ENCODE measurements around the gene RAB5IF.

The RAB5IF gene

DNA sequence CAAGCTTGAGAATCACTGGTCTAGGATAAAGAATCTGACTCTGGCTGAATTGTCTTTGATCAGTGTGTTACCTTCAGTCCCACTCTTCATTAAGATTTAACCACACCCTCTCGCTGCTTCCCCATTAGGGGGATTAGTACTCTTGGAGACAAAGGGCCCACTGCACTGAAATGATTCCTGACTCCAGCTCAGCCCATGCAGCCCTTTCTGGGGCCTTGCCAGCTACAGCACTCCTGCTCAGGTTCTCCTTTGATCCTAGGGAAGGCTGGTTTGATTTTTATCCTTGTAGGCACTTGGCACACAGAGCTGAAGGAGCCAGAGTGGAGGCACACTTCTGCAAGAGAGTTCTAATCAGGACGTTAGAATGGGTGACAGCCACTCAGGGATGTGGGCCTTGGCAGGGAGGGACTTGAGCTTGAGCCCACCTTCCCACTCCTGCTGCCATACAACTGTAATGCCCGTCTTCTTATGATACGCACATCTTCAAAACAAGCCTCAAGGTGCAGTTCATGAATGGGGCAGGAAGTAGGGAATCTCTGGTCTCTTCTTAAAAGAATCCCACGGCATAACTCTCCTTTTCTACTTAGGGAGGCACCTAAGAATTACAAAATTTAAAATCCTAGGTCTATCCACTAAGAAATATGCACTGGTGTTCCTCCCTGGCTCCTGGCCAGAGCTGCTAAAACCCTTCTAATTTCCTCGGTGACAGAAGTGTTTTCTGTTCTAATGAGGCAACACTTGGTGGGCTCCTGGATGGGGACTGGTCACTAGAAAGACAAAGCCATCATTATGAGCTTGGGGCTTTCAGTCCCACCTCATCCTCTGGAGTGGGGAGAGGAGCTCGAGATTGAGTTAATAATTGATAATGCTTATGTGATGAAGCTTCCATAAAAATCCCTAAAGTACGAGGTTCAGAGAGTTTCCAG, 41.9 kb downstream of the RAB5IF start:
- Histone ChIP-seq H3K9ac (ENCODE audit: low read length) (no peak overlapping the region), H3K4me3 (ENCODE audit: low read length) (no peak overlapping the region), H3K36me3 (ENCODE audit: control insufficient read depth, insufficient read depth, low read length, severe bottlenecking) (no peaks in the 10 kb centered on the region), H3K27me3 (replicated peaks; ENCODE audit: control insufficient read depth, insufficient read depth, low read length) (no peaks in the 10 kb centered on the region), H3K4me1 (ENCODE audit: control insufficient read depth, insufficient read depth, low read length) (no peaks in the 10 kb centered on the region), H3K9me3 (ENCODE audit: control insufficient read depth, low read length) (no peaks in the 10 kb centered on the region)
- no peak for DNase-seq (ENCODE audit: low read depth)

DNA sequence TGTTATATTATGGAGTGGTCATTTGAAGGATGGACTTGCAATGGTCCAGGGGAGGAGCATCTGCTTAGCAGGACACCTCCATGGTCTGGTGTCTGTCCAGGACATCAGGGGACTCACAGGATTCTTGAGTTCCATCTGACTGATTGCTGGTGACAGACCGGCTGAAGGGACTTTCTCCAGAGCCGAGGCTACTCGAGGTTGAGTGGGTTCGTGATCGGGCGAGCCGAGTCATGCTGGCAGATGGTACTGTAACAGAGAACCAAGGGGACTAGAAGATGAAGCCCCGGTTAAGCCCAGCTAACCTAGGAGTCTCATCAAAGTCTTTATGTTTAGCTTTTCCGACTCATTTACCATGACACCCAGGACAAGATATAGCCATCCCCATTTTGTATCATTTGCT, 47.9 kb downstream of the RAB5IF start:
- H3K9me3 ChIP-seq (ENCODE audit: control insufficient read depth, low read length) = no peaks in the 10 kb centered on the region
- no peaks in the 10 kb centered on the region for H3K27me3 ChIP-seq (replicated peaks; ENCODE audit: control insufficient read depth, insufficient read depth, low read length)
- H3K4me3 ChIP-seq (ENCODE audit: low read length) = no peak overlapping the region
- no peak for DNase-seq (ENCODE audit: low read depth)
- no peak overlapping the region for H3K9ac ChIP-seq (ENCODE audit: low read length)
- no peaks in the 10 kb centered on the region for H3K4me1 ChIP-seq (ENCODE audit: control insufficient read depth, insufficient read depth, low read length)
- H3K36me3 ChIP-seq (ENCODE audit: control insufficient read depth, insufficient read depth, low read length, severe bottlenecking) = peaks cover 17% of the 10 kb centered on the region

DNA sequence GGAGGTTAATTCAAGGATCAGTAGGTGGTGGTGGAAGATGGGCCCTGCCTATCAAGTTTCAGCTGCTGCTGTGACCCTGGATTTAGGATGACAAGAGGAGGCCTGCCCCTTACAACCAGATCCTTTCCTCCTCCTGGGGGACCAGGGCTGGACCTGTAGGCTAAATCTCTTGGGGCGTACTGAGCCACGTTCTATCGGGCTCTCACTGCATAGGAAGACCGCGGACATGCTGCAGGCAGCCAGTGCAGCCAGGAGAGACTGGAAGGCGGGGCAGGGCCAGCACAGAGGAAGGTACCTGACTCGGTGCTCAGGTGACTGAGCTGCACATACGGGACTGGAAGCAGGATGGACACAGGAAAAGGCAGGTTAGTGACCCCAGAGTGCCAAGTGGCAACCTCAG, 48.9 kb downstream of the RAB5IF start:
- Histone ChIP-seq H3K27me3 (replicated peaks; ENCODE audit: control insufficient read depth, insufficient read depth, low read length) (no peaks in the 10 kb centered on the region), H3K4me3 (ENCODE audit: low read length) (no peak overlapping the region), H3K9me3 (ENCODE audit: control insufficient read depth, low read length) (no peaks in the 10 kb centered on the region), H3K36me3 (ENCODE audit: control insufficient read depth, insufficient read depth, low read length, severe bottlenecking) (peaks cover 17% of the 10 kb centered on the region), H3K9ac (ENCODE audit: low read length) (no peak overlapping the region), H3K4me1 (ENCODE audit: control insufficient read depth, insufficient read depth, low read length) (no peaks in the 10 kb centered on the region)
- no peak for DNase-seq (ENCODE audit: low read depth)

GRCh38 chr20:36655004-36655403, 49.4 kb downstream of the RAB5IF start:
- Histone ChIP-seq H3K9ac (ENCODE audit: low read length) (no peak overlapping the region), H3K4me1 (ENCODE audit: control insufficient read depth, insufficient read depth, low read length) (no peaks in the 10 kb centered on the region), H3K4me3 (ENCODE audit: low read length) (no peak overlapping the region), H3K27me3 (replicated peaks; ENCODE audit: control insufficient read depth, insufficient read depth, low read length) (no peaks in the 10 kb centered on the region), H3K9me3 (ENCODE audit: control insufficient read depth, low read length) (no peaks in the 10 kb centered on the region), H3K36me3 (ENCODE audit: control insufficient read depth, insufficient read depth, low read length, severe bottlenecking) (peaks cover 17% of the 10 kb centered on the region)
- DNase-seq (ENCODE audit: low read depth) = no peak

- no peaks in the 10 kb centered on the region for H3K27me3 ChIP-seq (replicated peaks; ENCODE audit: control insufficient read depth, insufficient read depth, low read length)
- H3K9me3 ChIP-seq (ENCODE audit: control insufficient read depth, low read length) = no peaks in the 10 kb centered on the region
- H3K36me3 ChIP-seq (ENCODE audit: control insufficient read depth, insufficient read depth, low read length, severe bottlenecking) = peaks cover 21% of the 10 kb centered on the region
- no peak overlapping the region for H3K9ac ChIP-seq (ENCODE audit: low read length)
- no peaks in the 10 kb centered on the region for H3K4me1 ChIP-seq (ENCODE audit: control insufficient read depth, insufficient read depth, low read length)
- H3K4me3 ChIP-seq (ENCODE audit: low read length) = no peak overlapping the region
- no peak for DNase-seq (ENCODE audit: low read depth)
Observed at GRCh38 chr20:36656733-36657132, 51.2 kb downstream of the RAB5IF start.

DNA sequence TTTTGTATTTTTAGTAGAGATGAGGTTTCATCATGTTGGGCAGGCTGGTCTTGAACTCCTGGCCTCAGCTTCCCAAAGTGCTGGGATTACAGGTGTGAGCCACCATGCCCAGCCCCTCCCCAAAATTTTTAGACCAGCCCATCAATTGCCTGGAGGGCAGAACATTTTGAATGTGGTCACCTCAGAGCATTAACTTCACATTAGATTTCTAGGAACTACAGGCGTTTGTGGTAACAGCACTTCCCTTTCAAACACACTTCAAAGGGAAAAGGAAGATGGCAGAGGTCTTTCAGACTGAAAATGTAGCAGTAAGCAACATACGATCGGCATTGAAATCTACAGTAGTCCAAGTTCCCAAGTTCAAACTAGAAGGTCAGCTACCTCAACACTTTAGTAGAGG, 52.7 kb downstream of the RAB5IF start:
- Histone ChIP-seq H3K4me1 (ENCODE audit: control insufficient read depth, insufficient read depth, low read length) (no peaks in the 10 kb centered on the region), H3K9me3 (ENCODE audit: control insufficient read depth, low read length) (no peaks in the 10 kb centered on the region), H3K9ac (ENCODE audit: low read length) (no peak overlapping the region), H3K4me3 (ENCODE audit: low read length) (no peak overlapping the region), H3K36me3 (ENCODE audit: control insufficient read depth, insufficient read depth, low read length, severe bottlenecking) (peaks cover 16% of the 10 kb centered on the region), H3K27me3 (replicated peaks; ENCODE audit: control insufficient read depth, insufficient read depth, low read length) (no peaks in the 10 kb centered on the region)
- DNase-seq (ENCODE audit: low read depth) = no peak

Measured in adipocyte (in vitro differentiated cells).